Mucosa of rectum (tissue), 2 donors: Measurements from ENCODE around the gene ZNF655.

Experiments
- H3K27ac ChIP-seq, 2 donors: one replicate each; pipeline ENCODE4 v1.7.0; 2013; ENCODE audit warnings: inconsistent platforms in 2 of 2, low read depth in 2 of 2, low read length in 2 of 2
- H3K27me3 ChIP-seq, 2 donors: one replicate each; pipeline ENCODE4 v1.7.0; 2013; ENCODE audit warnings: low read length in 2 of 2; ENCODE audit not compliant: control insufficient read depth in 2 of 2, insufficient read depth in 2 of 2
- H3K36me3 ChIP-seq, 2 donors: one replicate each; pipeline ENCODE4 v1.7.0; 2013; ENCODE audit warnings: low read length in 2 of 2; ENCODE audit not compliant: control insufficient read depth in 2 of 2, insufficient read depth in 2 of 2
- H3K4me1 ChIP-seq, 2 donors: one replicate each; pipeline ENCODE4 v1.7.0; 2013; ENCODE audit warnings: low read length in 2 of 2, mild to moderate bottlenecking in 1 of 2; ENCODE audit not compliant: control insufficient read depth in 2 of 2, insufficient read depth in 2 of 2
- H3K4me3 ChIP-seq, 2 donors: one replicate each; pipeline ENCODE4 v1.7.0; 2013; ENCODE audit warnings: low read length in 2 of 2
- H3K9ac ChIP-seq, 2 donors: one replicate each; pipeline ENCODE4 v1.7.0; 2013; ENCODE audit warnings: low read length in 2 of 2, low read depth in 1 of 2, mild to moderate bottlenecking in 1 of 2
- H3K9me3 ChIP-seq, 2 donors: one replicate each; pipeline ENCODE4 v1.7.0; 2013; ENCODE audit warnings: low read length in 2 of 2; ENCODE audit not compliant: control insufficient read depth in 2 of 2
- donor health status: healthy.
- donor health status: Normal muscosa, but diverticular disease.

Gene ZNF655, protein sequence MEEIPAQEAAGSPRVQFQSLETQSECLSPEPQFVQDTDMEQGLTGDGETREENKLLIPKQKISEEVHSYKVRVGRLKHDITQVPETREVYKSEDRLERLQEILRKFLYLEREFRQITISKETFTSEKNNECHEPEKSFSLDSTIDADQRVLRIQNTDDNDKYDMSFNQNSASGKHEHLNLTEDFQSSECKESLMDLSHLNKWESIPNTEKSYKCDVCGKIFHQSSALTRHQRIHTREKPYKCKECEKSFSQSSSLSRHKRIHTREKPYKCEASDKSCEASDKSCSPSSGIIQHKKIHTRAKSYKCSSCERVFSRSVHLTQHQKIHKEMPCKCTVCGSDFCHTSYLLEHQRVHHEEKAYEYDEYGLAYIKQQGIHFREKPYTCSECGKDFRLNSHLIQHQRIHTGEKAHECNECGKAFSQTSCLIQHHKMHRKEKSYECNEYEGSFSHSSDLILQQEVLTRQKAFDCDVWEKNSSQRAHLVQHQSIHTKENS

DNA sequence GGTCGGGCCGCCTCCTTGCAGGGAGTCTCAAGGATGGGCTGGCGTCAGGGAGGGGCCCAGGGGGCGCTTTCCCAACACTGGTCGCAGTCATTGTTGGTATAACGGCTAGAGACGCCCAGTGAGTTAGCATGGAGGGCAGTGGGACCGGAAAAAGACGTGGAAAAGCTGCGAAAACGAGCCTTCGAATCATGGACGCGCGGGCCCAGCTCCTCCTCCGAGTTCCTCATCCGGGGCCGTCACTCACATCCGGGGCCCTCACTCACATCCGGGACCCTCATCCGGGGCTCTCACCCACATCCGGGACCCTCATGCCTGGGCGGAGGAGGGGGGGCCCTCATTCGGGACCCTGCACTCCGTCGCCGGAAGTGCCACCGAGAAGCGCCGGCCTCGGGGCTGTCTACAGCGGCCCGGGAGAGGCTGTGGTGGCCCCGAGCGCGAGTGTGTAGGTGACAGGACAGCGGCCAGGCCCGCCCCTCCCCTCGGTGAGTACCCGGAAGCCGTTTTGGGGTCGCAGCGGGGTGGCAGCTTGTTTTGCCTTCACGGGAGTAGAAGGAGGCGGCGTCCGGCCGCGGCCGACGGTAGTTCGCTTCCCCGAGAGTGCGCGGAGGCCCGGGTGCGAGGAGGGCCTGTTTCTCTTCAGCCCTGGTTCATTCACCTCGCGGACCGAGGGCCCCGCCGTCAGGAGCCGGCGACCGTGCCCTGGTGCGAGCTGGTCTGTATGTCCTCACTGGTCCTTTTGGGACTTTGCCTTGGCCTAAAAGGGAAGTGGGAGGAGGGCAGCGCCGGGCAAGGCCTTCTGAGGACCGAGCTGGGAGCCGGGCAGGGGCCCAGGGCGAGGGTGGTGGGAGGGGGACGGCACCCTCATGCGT, at the start of gene ZNF655:
TSS of gene ZNF655 (plus strand) at position 337 of the 869 bp plus-strand sequence. CDS start 1,918 bp downstream, outside the sequence.
- peak within 1 kb of the TSS; percentile 97 for H3K27ac ChIP-seq
- peaks cover 27 to 38% of the 10 kb centered on the region in 2 donors for H3K36me3 ChIP-seq
- H3K9me3 ChIP-seq: no peaks in the 10 kb centered on the region
- no peaks in the 10 kb centered on the region for H3K27me3 ChIP-seq
- H3K4me1 ChIP-seq: peaks cover 14 to 20% of the 10 kb centered on the region in 2 donors
- peak within 1 kb of the TSS; percentile 92 to 99 for H3K9ac ChIP-seq
- peak within 1 kb of the TSS; percentile 91 to 92 for H3K4me3 ChIP-seq

DNA sequence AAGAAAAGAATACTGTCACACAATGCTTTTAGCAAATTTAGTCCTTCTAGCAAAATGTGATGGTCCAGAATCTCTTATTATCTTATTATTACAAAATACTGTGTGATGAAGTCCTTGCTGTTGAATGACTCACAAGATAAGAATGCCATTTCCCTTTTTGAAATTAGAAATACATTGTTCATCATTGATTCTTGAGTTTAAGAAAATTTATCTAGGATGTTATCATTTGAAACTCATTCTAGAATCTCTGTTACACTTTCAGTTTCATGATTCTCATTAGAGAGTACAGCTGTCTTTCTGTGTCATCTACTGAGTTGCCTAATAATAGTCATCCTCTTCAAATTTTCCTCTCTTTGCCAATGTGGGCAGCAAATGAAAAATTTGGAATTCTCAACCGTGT, 44.4 kb upstream of the ZNF655 start:
- Histone ChIP-seq H3K27ac (no peak overlapping the region), H3K9me3 (no peaks in the 10 kb centered on the region), H3K36me3 (peaks cover 15 to 34% of the 10 kb centered on the region in 2 donors)

DNA sequence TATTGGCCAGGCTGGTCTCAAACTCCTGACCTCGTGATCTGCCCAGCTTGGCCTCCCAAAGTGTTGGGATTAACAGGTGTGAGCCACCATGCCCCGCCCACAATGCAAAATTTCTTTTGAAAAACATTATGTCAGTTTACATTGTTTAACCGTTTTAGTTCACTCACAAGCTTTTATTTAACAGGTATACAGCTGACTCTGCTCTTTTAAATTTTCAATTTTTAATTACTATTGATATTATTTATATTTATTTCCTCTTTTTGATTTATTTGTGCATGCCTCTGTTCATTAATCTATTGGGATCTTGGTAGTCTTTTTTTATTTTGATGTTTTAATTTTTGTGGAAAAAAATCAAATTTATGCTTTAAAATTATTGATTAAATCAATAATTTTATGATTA, 37.0 kb upstream of the ZNF655 start:
- no peaks in the 10 kb centered on the region for H3K4me1 ChIP-seq
- no peaks in the 10 kb centered on the region for H3K9me3 ChIP-seq
- H3K27ac ChIP-seq: no peak overlapping the region
- H3K27me3 ChIP-seq: no peaks in the 10 kb centered on the region
- H3K4me3 ChIP-seq: no peak overlapping the region
- H3K36me3 ChIP-seq: peaks cover 22 to 28% of the 10 kb centered on the region in 2 donors
- no peak overlapping the region for H3K9ac ChIP-seq

More for the DNA sequence above, 44.4 kb upstream of the ZNF655 start:
- H3K4me1 ChIP-seq: no peaks in the 10 kb centered on the region
- no peak overlapping the region for H3K4me3 ChIP-seq
- H3K27me3 ChIP-seq: no peaks in the 10 kb centered on the region
- no peak overlapping the region for H3K9ac ChIP-seq

DNA sequence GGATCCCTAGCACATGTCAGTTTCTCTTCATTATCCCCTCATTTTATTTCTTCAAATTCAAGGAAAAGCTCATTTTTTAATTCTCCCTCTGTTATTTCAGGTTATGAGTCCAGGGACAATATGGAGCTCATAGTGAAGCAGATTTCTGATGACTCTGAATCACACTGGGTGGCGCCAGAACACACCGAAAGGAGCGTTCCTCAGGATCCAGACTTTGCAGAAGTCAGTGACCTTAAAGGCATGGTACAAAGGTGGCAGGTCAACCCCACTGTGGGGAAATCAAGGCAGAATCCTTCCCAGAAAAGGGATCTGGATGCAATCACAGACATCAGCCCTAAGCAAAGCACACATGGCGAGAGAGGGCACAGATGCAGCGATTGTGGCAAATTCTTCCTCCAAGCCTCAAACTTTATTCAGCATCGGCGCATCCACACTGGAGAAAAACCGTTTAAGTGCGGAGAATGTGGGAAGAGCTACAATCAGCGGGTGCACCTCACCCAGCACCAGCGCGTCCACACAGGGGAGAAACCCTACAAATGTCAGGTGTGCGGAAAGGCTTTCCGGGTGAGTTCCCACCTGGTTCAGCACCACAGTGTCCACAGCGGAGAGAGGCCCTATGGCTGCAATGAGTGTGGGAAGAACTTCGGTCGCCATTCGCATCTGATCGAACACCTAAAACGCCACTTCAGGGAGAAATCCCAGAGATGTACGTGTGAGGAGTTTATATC, 32.6 kb upstream of the ZNF655 start:
- H3K4me3 ChIP-seq: no peak overlapping the region
- H3K9me3 ChIP-seq: peaks cover under 1 to 10% of the 10 kb centered on the region in 2 donors
- no peak overlapping the region for H3K27ac ChIP-seq
- H3K27me3 ChIP-seq: no peaks in the 10 kb centered on the region
- peaks cover 23 to 32% of the 10 kb centered on the region in 2 donors for H3K36me3 ChIP-seq
- no peak overlapping the region for H3K9ac ChIP-seq
- H3K4me1 ChIP-seq: no peaks in the 10 kb centered on the region

DNA sequence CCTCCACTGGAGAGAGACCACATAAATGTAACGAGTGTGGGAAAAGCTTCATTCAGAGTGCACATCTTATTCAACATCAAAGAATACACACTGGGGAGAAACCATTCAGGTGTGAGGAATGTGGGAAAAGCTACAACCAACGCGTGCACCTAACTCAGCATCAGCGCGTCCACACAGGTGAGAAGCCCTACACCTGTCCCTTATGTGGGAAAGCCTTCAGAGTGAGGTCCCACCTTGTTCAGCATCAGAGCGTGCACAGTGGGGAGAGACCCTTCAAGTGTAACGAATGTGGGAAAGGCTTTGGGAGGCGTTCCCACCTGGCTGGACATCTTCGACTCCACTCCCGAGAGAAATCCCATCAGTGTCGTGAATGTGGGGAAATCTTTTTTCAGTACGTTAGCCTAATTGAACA, 27.1 kb upstream of the ZNF655 start:
- Histone ChIP-seq H3K4me1 (no peaks in the 10 kb centered on the region), H3K9me3 (peaks cover 27 to 28% of the 10 kb centered on the region in 2 donors), H3K27me3 (no peaks in the 10 kb centered on the region), H3K27ac (no peak overlapping the region), H3K4me3 (peak overlapping the region; percentile 1 to 28), H3K9ac (no peak overlapping the region), H3K36me3 (peaks cover 23 to 37% of the 10 kb centered on the region in 2 donors)

DNA sequence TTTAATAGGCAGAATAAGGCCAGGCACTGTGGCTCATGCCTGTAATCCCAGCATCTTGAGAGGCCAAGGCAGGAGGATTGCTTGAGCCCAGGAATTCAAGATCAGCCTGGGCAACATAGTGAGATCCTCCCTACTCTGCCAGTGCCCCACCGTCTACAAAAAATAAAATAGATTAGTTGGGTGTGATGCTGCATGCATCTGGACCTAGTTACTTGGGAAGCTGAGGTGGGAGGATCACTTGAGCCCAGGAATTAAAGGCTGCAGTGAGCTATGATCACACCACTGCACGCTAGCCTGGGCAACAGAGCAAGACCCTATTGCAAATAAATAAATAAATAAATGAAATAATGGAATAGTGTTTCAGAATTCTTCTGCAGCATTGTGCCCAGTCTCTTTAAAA, 22.8 kb upstream of the ZNF655 start:
- peaks cover 19 to 31% of the 10 kb centered on the region in 2 donors for H3K9me3 ChIP-seq
- no peak overlapping the region for H3K9ac ChIP-seq
- H3K36me3 ChIP-seq: peaks cover 13 to 16% of the 10 kb centered on the region in 2 donors

DNA sequence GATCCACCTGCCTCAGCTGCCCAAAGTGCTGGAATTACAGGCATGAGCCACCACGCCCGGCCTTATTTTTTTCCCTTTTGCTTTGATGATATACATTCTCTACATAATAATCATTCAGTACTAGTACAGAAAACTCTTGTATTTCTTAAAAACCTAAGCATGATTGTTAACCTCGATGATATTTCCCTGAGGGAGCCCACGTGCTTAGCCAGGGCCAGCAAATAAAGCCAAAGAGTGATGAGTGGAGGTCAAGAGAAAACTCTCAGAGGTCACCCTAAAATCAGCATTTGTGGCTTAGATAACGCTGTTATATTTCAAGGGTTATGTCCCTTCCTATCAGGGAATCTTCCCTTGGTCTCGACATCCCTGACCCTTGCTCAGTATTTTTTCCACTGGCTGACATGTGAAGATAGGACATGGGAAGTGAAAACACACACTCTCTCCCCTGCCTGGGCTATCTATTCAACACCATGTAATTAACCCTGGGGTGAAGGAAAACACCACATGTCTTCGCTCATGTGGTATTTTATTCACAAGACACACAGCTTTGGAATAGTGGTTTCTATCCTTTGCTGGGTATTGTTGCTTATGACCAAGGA, 19.1 kb upstream of the ZNF655 start:
- Histone ChIP-seq H3K9me3 (peaks cover 0 to 5% of the 10 kb centered on the region in 2 donors), H3K27me3 (no peaks in the 10 kb centered on the region), H3K4me1 (no peaks in the 10 kb centered on the region), H3K36me3 (no peaks in the 10 kb centered on the region), H3K4me3 (no peak overlapping the region), H3K9ac (no peak overlapping the region), H3K27ac (no peak overlapping the region)

More for the DNA sequence above, 22.8 kb upstream of the ZNF655 start:
- Histone ChIP-seq H3K27ac (no peak overlapping the region), H3K4me1 (no peaks in the 10 kb centered on the region), H3K27me3 (no peaks in the 10 kb centered on the region), H3K4me3 (no peak overlapping the region)

DNA sequence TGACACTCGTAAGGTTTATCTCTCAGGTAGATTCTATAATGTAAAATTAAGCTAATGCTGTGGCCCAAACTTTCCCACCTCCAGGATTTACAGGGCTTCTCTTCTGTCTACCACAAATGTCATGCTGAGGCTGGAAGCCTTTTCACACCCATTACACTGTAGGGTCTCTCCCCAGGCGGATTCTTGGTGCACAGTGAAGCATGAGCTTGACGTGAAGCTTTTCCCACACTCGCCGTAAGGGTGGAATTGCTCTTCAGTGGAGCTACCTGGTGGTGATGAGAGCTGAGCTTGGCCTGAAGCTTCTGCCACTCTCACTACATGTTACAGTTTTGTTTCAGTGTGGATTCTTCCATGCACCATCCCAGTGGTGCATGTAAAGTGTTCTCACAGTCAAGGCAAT, 17.9 kb upstream of the ZNF655 start:
- no peak overlapping the region for H3K4me3 ChIP-seq
- no peaks in the 10 kb centered on the region for H3K4me1 ChIP-seq
- H3K27me3 ChIP-seq: no peaks in the 10 kb centered on the region
- no peak overlapping the region for H3K9ac ChIP-seq
- no peak overlapping the region for H3K27ac ChIP-seq
- no peaks in the 10 kb centered on the region for H3K36me3 ChIP-seq
- peaks cover 0 to 5% of the 10 kb centered on the region in 2 donors for H3K9me3 ChIP-seq

DNA sequence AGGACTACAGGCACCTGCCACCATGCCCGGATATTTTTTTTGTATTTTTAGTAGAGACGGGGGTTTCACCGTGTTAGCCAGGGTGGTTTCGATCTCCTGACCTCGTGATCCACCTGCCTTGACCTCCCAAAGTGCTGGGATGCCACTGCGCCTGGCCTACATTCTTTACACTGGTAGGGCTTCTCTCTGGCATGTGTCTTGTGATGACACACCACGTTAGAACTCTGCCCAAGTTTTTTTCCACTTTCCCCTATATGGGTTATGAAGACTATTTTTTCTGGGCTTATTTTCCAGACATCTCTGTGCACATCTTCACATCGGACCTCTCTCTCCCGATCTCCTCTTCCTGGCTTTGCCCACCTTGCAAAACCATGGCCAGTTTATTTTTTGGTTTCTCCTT, 17.2 kb upstream of the ZNF655 start:
- Histone ChIP-seq H3K4me3 (no peak overlapping the region), H3K36me3 (no peaks in the 10 kb centered on the region), H3K27ac (no peak overlapping the region), H3K9ac (no peak overlapping the region), H3K27me3 (no peaks in the 10 kb centered on the region), H3K4me1 (no peaks in the 10 kb centered on the region), H3K9me3 (peaks cover 0 to 5% of the 10 kb centered on the region in 2 donors)
